GM12878 (cell line): ENCODE results near the gene ZNF260.

Experiments
- CBX5 ChIP-seq: sonication (generic); IDR thresholded peaks from 2 replicates; pipeline ENCODE4 v1.6.1; 2016; ENCODE audit warnings: low read depth, moderate library complexity, mild to moderate bottlenecking, inconsistent platforms
- CTCF ChIP-seq, 3 experiments: IDR thresholded peaks in 2 of 3; conservative IDR thresholded peaks in 1 of 3; 2 replicates each; pipeline ENCODE4 v1.5.1; 2011; ENCODE audit warnings: low read depth in 3 of 3, low read length in 3 of 3, mild to moderate bottlenecking in 3 of 3, control low read depth in 2 of 3, moderate library complexity in 2 of 3, inconsistent platforms in 1 of 3, mixed read lengths in 1 of 3; ENCODE audit not compliant: control insufficient read depth in 2 of 3, insufficient read depth in 1 of 3; ENCODE audit errors: extremely low read depth in 1 of 3
- ELK1 ChIP-seq: IDR thresholded peaks from 2 replicates; pipeline ENCODE4 v1.6.1; 2012; ENCODE audit warnings: low read depth, low read length, improper control_type of control experiment
- MTA2 ChIP-seq: fragments of 450-650 bp; IDR thresholded peaks from 2 replicates; pipeline ENCODE4 v1.6.1; 2016; ENCODE audit warnings: low read depth, mild to moderate bottlenecking, moderate library complexity
- MXI1 ChIP-seq: fragments of 150-350 bp; IDR thresholded peaks from 2 replicates; pipeline ENCODE4 v1.6.1; 2011; ENCODE audit warnings: low read depth, mild to moderate bottlenecking, inconsistent platforms, low read length, improper control_type of control experiment
- MYC ChIP-seq: IDR thresholded peaks from 2 replicates; pipeline ENCODE4 v1.6.1; 2011; ENCODE audit warnings: mild to moderate bottlenecking, low read length, moderate library complexity, inconsistent platforms; ENCODE audit not compliant: insufficient read depth, insufficient replicate concordance, insufficient read length, severe bottlenecking
- NR2F1 ChIP-seq: fragments of 450-650 bp; conservative IDR thresholded peaks from 2 replicates; pipeline ENCODE4 v1.6.1; 2017; ENCODE audit warnings: mild to moderate bottlenecking
- PKNOX1 ChIP-seq: fragments of 450-650 bp; IDR thresholded peaks from 2 replicates; pipeline ENCODE4 v1.6.1; 2016; ENCODE audit warnings: mild to moderate bottlenecking
- POLR2AphosphoS5 ChIP-seq: IDR thresholded peaks from 2 replicates; pipeline ENCODE4 v1.6.1; 2011; ENCODE audit warnings: mild to moderate bottlenecking, low read length, inconsistent platforms
- ZBTB40 ChIP-seq: fragments of 450-650 bp; IDR thresholded peaks from 2 replicates; pipeline ENCODE4 v1.6.1; 2016; ENCODE audit warnings: mild to moderate bottlenecking, moderate library complexity, borderline replicate concordance
- ZNF274 ChIP-seq: IDR thresholded peaks from one replicate; pipeline ENCODE4 v1.8.0; 2011; ENCODE audit not compliant: insufficient read length, insufficient read depth

- no peak for TF ChIP-seq NR2F1
- no peak for TF ChIP-seq POLR2AphosphoS5
- no peak for TF ChIP-seq ZBTB40
- TF ChIP-seq CBX5, result no peak
- no peak for TF ChIP-seq ELK1
- no peak; the same call in 1 of the 2 replicates for TF ChIP-seq PKNOX1
- no peak for TF ChIP-seq ZNF274
- no peak for TF ChIP-seq MXI1
- TF ChIP-seq CTCF (IDR thresholded peaks at IDR 0.05 in 2 of 3, conservative IDR thresholded peaks at IDR 0.05 in 1 of 3; ENCODE audit: control insufficient read depth in 2 of 3, extremely low read depth in 1 of 3, insufficient read depth in 1 of 3, low read depth in 3 of 3, low read length in 3 of 3), result no peak
- no peak for TF ChIP-seq MTA2
- no peak for TF ChIP-seq MYC
Observed at GRCh38 chr19:36572593-36573019, 44.5 kb upstream of the ZNF260 start.
